Transverse colon (tissue), 4 donors: ENCODE data around the gene GNE.

Experiments
- CTCF ChIP-seq, 5 experiments: fragments of 200-600 bp in 3 of 5; fragments of 450-650 bp in 2 of 5; sonication (generic) in 3 of 5; IDR thresholded peaks; 1 replicate in 2 of 5; 2 replicates in 3 of 5; pipeline ENCODE4 v1.5.1; 2016 to 2017; ENCODE audit warnings: antibody characterized with exemption in 5 of 5, inconsistent platforms in 3 of 5, mild to moderate bottlenecking in 2 of 5, moderate library complexity in 1 of 5
- POLR2A ChIP-seq: fragments of 450-650 bp; IDR thresholded peaks from one replicate; pipeline ENCODE4 v1.6.1; 2016; ENCODE audit warnings: antibody characterized with exemption, mild to moderate bottlenecking, moderate library complexity
- POLR2AphosphoS5 ChIP-seq, 3 donors: sonication (generic); formaldehyde crosslinking; IDR thresholded peaks; one replicate each; pipeline ENCODE4 v1.6.1; 2016; ENCODE audit warnings: antibody characterized with exemption in 3 of 3

- TF ChIP-seq POLR2AphosphoS5 (IDR thresholded peaks at IDR 0.05), result no peak
- no peak for TF ChIP-seq CTCF (IDR thresholded peaks at IDR 0.05)
- no peak for TF ChIP-seq POLR2A
Measured at GRCh38 chr9:36188212-36188611, 70.0 kb downstream of the GNE start.
